GM12874 (cell line): Measurements from ENCODE around the gene FCRL5.

ENCODE experiments used
- TF ChIP-seq, protein P1 (sequence below): IDR thresholded peaks from 2 replicates; pipeline ENCODE4 v1.5.1; 2011; ENCODE audit warnings: low read depth, mild to moderate bottlenecking, control low read depth, low read length, moderate library complexity; ENCODE audit not compliant: insufficient read depth

The FCRL5 gene

DNA sequence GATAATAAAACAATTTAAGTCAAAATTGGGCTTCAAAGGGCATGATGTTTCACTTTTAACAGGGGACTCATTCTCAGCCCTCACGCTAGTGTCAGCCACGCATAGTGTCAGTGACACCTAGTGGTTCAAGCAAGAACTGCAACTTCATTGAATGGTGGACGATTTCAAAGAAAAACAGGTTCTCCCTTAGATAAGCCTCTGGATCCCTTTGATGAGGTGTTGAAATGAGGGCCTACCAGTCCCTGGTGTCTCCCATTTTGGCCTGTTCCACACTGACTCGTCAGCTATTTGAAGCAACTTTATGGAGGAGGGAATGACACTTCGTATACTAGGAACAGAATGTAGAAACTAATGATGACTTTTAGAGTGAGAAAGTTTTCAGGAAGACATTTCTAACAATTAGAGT, 56.2 kb downstream of the FCRL5 start:
- TF ChIP-seq, protein P1, sequence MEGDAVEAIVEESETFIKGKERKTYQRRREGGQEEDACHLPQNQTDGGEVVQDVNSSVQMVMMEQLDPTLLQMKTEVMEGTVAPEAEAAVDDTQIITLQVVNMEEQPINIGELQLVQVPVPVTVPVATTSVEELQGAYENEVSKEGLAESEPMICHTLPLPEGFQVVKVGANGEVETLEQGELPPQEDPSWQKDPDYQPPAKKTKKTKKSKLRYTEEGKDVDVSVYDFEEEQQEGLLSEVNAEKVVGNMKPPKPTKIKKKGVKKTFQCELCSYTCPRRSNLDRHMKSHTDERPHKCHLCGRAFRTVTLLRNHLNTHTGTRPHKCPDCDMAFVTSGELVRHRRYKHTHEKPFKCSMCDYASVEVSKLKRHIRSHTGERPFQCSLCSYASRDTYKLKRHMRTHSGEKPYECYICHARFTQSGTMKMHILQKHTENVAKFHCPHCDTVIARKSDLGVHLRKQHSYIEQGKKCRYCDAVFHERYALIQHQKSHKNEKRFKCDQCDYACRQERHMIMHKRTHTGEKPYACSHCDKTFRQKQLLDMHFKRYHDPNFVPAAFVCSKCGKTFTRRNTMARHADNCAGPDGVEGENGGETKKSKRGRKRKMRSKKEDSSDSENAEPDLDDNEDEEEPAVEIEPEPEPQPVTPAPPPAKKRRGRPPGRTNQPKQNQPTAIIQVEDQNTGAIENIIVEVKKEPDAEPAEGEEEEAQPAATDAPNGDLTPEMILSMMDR = peak; percentile 81

DNA sequence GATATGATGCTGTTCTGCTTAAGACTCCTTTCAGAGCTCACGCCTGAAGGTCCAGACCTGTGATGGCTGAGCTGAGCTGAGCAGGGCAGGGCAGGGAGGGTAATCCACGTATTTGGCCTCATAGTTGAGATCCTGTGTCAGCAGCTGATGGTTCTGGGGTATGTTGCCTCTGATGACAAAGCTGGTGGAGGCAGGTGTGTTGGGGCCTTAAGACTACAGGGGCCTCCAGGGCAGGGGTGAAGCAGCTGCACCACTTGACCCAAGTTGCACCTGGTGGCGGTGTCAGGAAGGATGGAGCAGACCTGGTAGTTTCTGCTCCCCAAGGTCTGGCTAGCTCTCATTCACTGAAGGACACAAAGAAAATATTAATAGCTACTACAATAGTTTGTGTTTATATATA, 57.0 kb downstream of the FCRL5 start:
- TF ChIP-seq, protein P1 = no peak

DNA sequence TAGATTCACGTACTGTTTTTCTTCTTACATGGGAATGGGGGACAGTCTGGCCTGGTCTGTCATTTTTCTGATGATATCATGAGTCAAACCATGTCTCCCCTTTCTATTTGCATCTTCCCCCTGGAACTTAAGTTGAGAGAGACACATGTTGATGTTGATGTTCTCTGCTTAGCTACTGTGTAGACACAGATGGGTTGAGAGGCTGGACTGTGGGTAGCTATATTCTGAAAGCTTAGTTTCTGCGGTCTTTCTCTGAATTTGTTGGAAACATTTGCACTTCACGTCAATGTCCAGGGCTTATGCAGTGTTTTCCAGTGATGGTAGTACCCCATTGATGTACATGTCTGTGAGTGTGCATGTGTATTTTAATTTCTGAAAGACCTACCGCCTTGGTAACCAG, 58.2 kb downstream of the FCRL5 start:
- TF ChIP-seq, protein P1 = no peak

DNA sequence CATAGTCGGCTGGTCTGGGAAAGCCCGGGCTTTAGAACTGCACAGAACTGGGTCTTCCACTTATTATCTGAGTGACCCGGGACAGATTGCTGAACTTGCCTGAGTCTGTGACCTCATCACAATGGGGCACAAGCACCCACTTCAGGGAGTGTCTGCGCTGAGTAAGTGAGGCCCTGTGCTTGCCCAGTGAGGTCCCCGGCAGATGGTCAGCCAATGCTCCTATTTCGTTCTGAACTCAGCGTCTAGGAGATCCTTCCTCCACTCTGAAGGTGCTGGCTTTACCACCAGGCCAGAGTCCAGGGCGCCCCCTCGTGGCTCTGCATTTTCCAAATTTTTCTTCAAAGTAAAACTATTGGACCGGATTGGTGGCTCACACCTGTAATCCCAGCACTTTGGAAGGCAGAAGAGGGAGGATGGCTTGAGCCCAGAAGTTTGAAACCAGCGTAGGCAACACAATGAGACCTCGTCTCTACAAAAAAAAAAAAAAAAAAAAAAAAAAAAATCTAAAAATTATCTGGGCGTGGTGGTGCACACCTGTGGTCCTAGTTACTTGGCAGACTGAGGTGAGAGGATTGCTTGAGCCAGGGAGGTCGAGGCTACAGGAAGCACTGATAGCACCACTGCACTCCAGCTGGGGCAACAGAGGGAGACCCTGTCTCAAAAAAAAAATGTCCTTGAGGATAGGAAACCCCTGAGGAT, 61.7 kb downstream of the FCRL5 start:
- TF ChIP-seq, protein P1 = peak; percentile 77

DNA sequence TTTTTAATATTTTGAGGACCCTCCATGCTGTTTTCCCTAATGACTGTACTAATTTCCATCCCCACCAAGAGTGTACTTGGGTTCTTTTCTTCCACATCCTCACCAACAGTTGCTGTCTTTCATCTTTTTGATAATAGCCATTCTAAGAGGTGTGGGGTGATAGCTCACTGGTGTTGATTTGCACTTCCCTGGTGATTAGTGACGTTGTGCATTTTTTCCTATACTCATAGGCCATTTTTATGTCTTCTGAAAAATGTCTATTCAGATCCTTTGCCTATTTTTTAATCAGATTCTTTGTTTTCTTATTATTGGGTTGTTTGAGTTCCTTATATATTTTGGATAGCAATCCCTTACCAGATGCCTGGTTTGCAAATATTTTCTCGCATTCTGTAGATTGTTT, 64.2 kb downstream of the FCRL5 start:
- TF ChIP-seq, protein P1 = no peak

DNA sequence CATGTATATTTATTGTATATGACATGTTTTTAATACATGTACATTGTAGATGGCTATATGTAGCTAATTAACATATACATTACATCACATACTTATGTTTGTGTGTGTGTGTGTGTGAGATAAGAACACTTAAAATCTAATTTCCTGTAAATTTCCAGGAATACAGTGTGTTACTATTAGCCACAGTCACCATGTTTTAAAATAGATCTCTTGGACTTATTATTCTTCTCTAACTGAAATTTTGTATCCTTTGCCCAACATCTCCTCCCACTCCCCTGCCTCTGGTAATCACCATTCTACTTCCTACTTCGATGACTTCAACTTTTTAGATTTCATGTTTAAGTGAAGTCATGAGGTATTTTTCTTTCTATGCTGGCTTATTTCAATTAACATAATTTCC, 64.8 kb downstream of the FCRL5 start:
- TF ChIP-seq, protein P1 = no peak

DNA sequence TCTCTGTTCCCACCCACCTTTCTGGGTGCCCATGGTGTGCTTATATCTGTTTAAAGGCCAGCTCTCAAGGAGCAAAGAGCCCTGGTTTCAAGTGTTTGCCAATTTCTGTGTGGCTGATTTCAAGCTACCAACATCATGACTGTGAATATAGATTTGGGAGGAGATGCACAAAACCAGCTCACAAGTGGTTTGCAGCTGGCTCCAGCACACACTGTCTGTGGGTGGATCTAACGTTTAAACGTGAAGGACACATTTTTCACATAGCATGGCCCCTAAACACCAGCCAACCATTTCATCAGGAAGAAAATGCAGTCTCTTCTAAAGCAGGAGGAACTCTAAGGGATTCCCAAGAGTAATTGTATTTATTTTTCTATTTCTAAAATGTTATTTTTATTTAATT, 65.2 kb downstream of the FCRL5 start:
- TF ChIP-seq, protein P1 = no peak

DNA sequence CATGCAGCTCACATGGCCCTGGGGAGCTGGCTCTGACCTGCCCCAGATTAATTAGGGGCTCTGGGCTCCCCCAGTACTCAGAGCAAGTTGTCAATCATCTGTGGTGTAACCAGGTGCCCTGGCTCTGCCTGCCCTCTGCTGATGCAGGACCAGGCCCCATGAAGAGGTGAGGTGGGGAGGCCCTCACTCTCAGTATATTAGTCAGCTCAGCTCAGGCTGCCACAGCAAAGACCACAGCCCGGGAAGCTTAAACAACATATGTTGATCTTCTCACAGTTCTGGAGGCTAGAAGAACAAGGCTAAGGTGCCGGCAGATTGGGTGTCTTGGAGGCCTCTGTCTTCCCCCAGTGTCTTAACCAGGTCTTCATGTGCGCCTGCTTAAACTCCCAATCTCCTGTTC, 66.5 kb downstream of the FCRL5 start:
- TF ChIP-seq, protein P1 = no peak
